Keratinocyte (primary cell): ENCODE data around the gene KAT7. TPM values are rescaled to one million over a fixed set of nuclear protein-coding genes. Genes with fewer than 3 reads are reported as not detected.
A peak's percentile ranks its signal among the peaks of the same experiment; 100 is the strongest.
"Not testable (repeated sequence)": the region's sequence is repeated elsewhere in the genome, so short reads cannot be mapped to it uniquely, and the experiment has no call there.

Experiments used
- DNase-seq: peaks from one replicate; pipeline ENCODE4 v3.0.0-alpha.2; 2011; ENCODE audit warnings: low read depth, missing footprints, low spot score
- FAIRE-seq: peaks from 2 replicates; lab custom pipeline; 2011; peaks lifted over from hg19 to GRCh38; lab: Jason Lieb, UNC
- H2AFZ ChIP-seq: 2 replicates; pipeline ENCODE4 v1.6.0; 2012; ENCODE audit warnings: low read length, control low read depth, inconsistent platforms; ENCODE audit not compliant: control insufficient read depth
- H3K27ac ChIP-seq: 2 replicates; pipeline ENCODE4 v1.5.1; 2011; ENCODE audit warnings: low read length; ENCODE audit not compliant: control insufficient read depth, insufficient read depth
- H3K27me3 ChIP-seq: 3 replicates; pipeline ENCODE4 v1.6.0; 2011; ENCODE audit warnings: low read length; ENCODE audit not compliant: control insufficient read depth, insufficient read depth; ENCODE audit errors: extremely low read depth
- H3K36me3 ChIP-seq, 2 experiments: 2 replicates in 1 of 2; 3 replicates in 1 of 2; pipeline ENCODE4 v1.5.1; 2011; ENCODE audit warnings: low read length in 2 of 2, mild to moderate bottlenecking in 1 of 2; ENCODE audit not compliant: control insufficient read depth in 2 of 2, insufficient read depth in 2 of 2; ENCODE audit errors: extremely low read depth in 1 of 2
- H3K4me1 ChIP-seq: 3 replicates; pipeline ENCODE4 v1.5.1; 2011; ENCODE audit warnings: low read length; ENCODE audit not compliant: control insufficient read depth, insufficient read depth; ENCODE audit errors: extremely low read depth
- H3K4me2 ChIP-seq: 3 replicates; pipeline ENCODE4 v1.6.0; 2011; ENCODE audit warnings: low read depth, low read length; ENCODE audit not compliant: control insufficient read depth, insufficient read depth; ENCODE audit errors: extremely low read depth
- H3K4me3 ChIP-seq, 3 experiments: fragments of 200-600 bp in 1 of 3; sonication (generic) in 1 of 3; 2 replicates in 2 of 3; 3 replicates in 1 of 3; pipeline ENCODE4 v1.5.1; 2011 to 2016; ENCODE audit warnings: low read length in 3 of 3, mild to moderate bottlenecking in 3 of 3, control low read depth in 2 of 3, inconsistent platforms in 1 of 3, low read depth in 1 of 3, mixed read lengths in 1 of 3, mixed run types in 1 of 3, moderate library complexity in 1 of 3; ENCODE audit not compliant: control insufficient read depth in 2 of 3, insufficient read depth in 2 of 3; ENCODE audit errors: extremely low read depth in 1 of 3
- H3K79me2 ChIP-seq: 2 replicates; pipeline ENCODE4 v1.6.0; 2012; ENCODE audit warnings: low read length; ENCODE audit not compliant: control insufficient read depth, insufficient read depth
- H3K9ac ChIP-seq: 3 replicates; pipeline ENCODE4 v1.6.0; 2011; ENCODE audit warnings: low read length; ENCODE audit not compliant: control insufficient read depth, insufficient read depth; ENCODE audit errors: extremely low read depth
- H3K9me1 ChIP-seq: 3 replicates; pipeline ENCODE4 v1.6.0; 2011; ENCODE audit warnings: low read length; ENCODE audit not compliant: control insufficient read depth, insufficient read depth; ENCODE audit errors: extremely low read depth
- H3K9me3 ChIP-seq: 2 replicates; pipeline ENCODE4 v1.5.1; 2012; ENCODE audit warnings: low read depth, low read length; ENCODE audit not compliant: control insufficient read depth
- H4K20me1 ChIP-seq: 3 replicates; pipeline ENCODE4 v1.6.0; 2011; ENCODE audit warnings: low read length; ENCODE audit not compliant: control insufficient read depth, insufficient read depth; ENCODE audit errors: extremely low read depth
- EZH2 ChIP-seq: IDR thresholded peaks from one replicate; pipeline ENCODE4 v1.6.1; 2012; ENCODE audit warnings: inconsistent platforms, mild to moderate bottlenecking, low read length, moderate library complexity
- dilution Hi-C: fragments of 300-500 bp; cut with MboI; formaldehyde crosslinking; loops from one replicate; pipeline ENCODE4 v1.7.0; 2020; ENCODE audit warnings: low sequenced_read_pairs; ENCODE audit not compliant: extremely low pct_ligation_motif_present
- polyA plus RNA-seq, 5 experiments: library from polyadenylated mRNA; depleted of rRNA in 3 of 5; stranded (reverse) in 3 of 5; stranded (forward) in 1 of 5; unstranded in 1 of 5; fragments of >200 nt; gene quantifications; 1 replicate in 1 of 5; 2 replicates in 3 of 5; 3 replicates in 1 of 5; pipeline versions ENCODE4 v1.2.1 to v1.2.3, GENCODE V29; 2011 to 2012; ENCODE audit warnings: missing spikeins in 2 of 5, low read depth in 1 of 5, low replicate concordance in 1 of 5
- TF ChIP-seq, protein P1 (sequence below), 3 experiments: IDR thresholded peaks in 1 of 3; conservative IDR thresholded peaks in 1 of 3; optimal IDR thresholded peaks in 1 of 3; 2 replicates in 2 of 3; 3 replicates in 1 of 3; pipeline versions ENCODE3 to v1.5.1; 2011; ENCODE audit warnings: low read length in 3 of 3, mild to moderate bottlenecking in 3 of 3, moderate library complexity in 2 of 3, control low read depth in 1 of 3, inconsistent platforms in 1 of 3; ENCODE audit not compliant: insufficient read depth in 2 of 3; ENCODE audit errors: extremely low read depth in 1 of 3

KAT7 gene
- polyA plus RNA-seq, 1 donor (not counting 4 experiments of a cell fraction or from before 2014, with no cell fraction given), result 19.7 TPM

- dilution Hi-C loops, result no loop called here
Observed at GRCh38 chr17:49756323-49757150, 31.9 kb upstream of the KAT7 start.

GRCh38 chr17:49757151-49757777 is 31.2 kb upstream of the KAT7 start:
- FAIRE-seq, result no peak
- dilution Hi-C loops, result no loop called here
- H3K4me1 ChIP-seq, result peaks cover 6% of the 10 kb centered on the region
- no peak overlapping the region for H3K9ac ChIP-seq
- H3K4me3 ChIP-seq, result no peak overlapping the region
- no peaks in the 10 kb centered on the region for H3K79me2 ChIP-seq
- no peaks in the 10 kb centered on the region for H4K20me1 ChIP-seq
- H3K27ac ChIP-seq, result no peak overlapping the region
- no peaks in the 10 kb centered on the region for H3K27me3 ChIP-seq
- H2AFZ ChIP-seq, result no peak overlapping the region
- no peak for DNase-seq
- H3K4me2 ChIP-seq, result no peak overlapping the region
- H3K36me3 ChIP-seq, result no peaks in the 10 kb centered on the region
- no peaks in the 10 kb centered on the region for H3K9me3 ChIP-seq
- H3K9me1 ChIP-seq, result no peaks in the 10 kb centered on the region
- TF ChIP-seq, protein P1, sequence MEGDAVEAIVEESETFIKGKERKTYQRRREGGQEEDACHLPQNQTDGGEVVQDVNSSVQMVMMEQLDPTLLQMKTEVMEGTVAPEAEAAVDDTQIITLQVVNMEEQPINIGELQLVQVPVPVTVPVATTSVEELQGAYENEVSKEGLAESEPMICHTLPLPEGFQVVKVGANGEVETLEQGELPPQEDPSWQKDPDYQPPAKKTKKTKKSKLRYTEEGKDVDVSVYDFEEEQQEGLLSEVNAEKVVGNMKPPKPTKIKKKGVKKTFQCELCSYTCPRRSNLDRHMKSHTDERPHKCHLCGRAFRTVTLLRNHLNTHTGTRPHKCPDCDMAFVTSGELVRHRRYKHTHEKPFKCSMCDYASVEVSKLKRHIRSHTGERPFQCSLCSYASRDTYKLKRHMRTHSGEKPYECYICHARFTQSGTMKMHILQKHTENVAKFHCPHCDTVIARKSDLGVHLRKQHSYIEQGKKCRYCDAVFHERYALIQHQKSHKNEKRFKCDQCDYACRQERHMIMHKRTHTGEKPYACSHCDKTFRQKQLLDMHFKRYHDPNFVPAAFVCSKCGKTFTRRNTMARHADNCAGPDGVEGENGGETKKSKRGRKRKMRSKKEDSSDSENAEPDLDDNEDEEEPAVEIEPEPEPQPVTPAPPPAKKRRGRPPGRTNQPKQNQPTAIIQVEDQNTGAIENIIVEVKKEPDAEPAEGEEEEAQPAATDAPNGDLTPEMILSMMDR (optimal IDR thresholded peaks at IDR 0.05 in 1 of 3, IDR thresholded peaks at IDR 0.05 in 1 of 3, conservative IDR thresholded peaks at IDR 0.05 in 1 of 3; ENCODE audit: extremely low read depth in 1 of 3, insufficient read depth in 2 of 3, low read length in 3 of 3), result no peak
- no peak for TF ChIP-seq EZH2

More at GRCh38 chr17:49756323-49757150, 31.9 kb upstream of the KAT7 start:
- DNase-seq (no peak), FAIRE-seq (no peak)
- H3K36me3 ChIP-seq, result no peaks in the 10 kb centered on the region
- H3K4me1 ChIP-seq, result no peaks in the 10 kb centered on the region
- H4K20me1 ChIP-seq, result no peaks in the 10 kb centered on the region
- H3K4me2 ChIP-seq, result no peak overlapping the region
- no peak overlapping the region for H3K4me3 ChIP-seq
- H3K9ac ChIP-seq, result no peak overlapping the region
- no peak overlapping the region for H3K27ac ChIP-seq
- H3K9me1 ChIP-seq, result no peaks in the 10 kb centered on the region
- no peaks in the 10 kb centered on the region for H3K79me2 ChIP-seq
- no peaks in the 10 kb centered on the region for H3K9me3 ChIP-seq
- TF ChIP-seq EZH2, result no peak
- TF ChIP-seq, protein P1 (optimal IDR thresholded peaks at IDR 0.05 in 1 of 3, IDR thresholded peaks at IDR 0.05 in 1 of 3, conservative IDR thresholded peaks at IDR 0.05 in 1 of 3; ENCODE audit: extremely low read depth in 1 of 3, insufficient read depth in 2 of 3, low read length in 3 of 3), result no peak
- H2AFZ ChIP-seq, result no peak overlapping the region
- H3K27me3 ChIP-seq, result no peaks in the 10 kb centered on the region

DNA sequence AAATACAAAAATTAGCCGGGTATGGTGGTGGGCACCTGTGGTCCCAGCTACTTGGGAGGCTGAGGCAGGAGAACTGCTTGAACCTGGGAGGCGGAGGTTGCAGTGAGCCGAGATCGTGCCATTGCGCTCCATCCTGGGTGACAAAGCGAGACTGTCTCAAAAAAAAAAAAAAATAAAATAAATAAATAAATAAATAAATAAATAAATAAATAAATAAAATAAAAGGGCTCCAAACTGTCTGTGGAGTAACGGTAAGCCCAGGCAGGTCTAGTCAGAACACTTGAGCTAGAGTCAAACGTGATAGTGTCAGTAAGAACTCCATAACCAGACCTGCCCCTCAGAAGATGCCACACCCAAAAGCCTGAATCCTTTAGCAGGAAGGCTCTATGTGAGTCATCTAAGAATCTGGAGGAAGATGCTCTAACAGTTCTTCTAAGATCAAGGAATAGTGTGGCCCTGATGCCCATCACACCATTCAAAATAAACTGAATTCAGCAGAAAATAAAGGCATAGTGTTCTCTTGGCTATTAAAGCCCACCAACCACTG is 29.9 kb upstream of the KAT7 start:
- peak; percentile 34 for FAIRE-seq
- H3K36me3 ChIP-seq, H3K9me3 ChIP-seq, H3K27ac ChIP-seq, H3K9ac ChIP-seq, H3K79me2 ChIP-seq, H3K27me3 ChIP-seq, H3K9me1 ChIP-seq, DNase-seq, H3K4me3 ChIP-seq, H3K4me2 ChIP-seq, dilution Hi-C loops, H4K20me1 ChIP-seq, H2AFZ ChIP-seq: not testable (repeated sequence)
- H3K4me1 ChIP-seq, result peaks cover 12% of the 10 kb centered on the region
